Neural cell (in vitro differentiated cells): Measurements from ENCODE around the gene KMT5B. TPM values are rescaled to one million over a fixed set of nuclear protein-coding genes. Genes with fewer than 3 reads are reported as not detected.
"Not testable (repeated sequence)": the region's sequence is repeated elsewhere in the genome, so short reads cannot be mapped to it uniquely, and the experiment has no call there.

Experiments
- H2AFZ ChIP-seq: fragments of 200-600, 300-800 bp; sonication (generic), shearing (Covaris generic); 2 replicates; pipeline ENCODE4 v1.6.0; 2014; ENCODE audit warnings: low read depth, mild to moderate bottlenecking, antibody characterized with exemption, low read length, moderate library complexity
- H3F3A ChIP-seq: fragments of 200-600 bp; shearing (Covaris generic); 2 replicates; pipeline ENCODE4 v1.6.1; 2016; ENCODE audit warnings: mild to moderate bottlenecking, moderate library complexity, mixed read lengths, antibody characterized with exemption, low read length; ENCODE audit not compliant: insufficient read depth, poor library complexity, severe bottlenecking
- H3K27ac ChIP-seq: fragments of 200-600, 300-800 bp; sonication (generic), shearing (Covaris generic); 2 replicates; pipeline ENCODE4 v1.5.1; 2014; ENCODE audit warnings: mild to moderate bottlenecking, low read length, moderate library complexity
- H3K27me3 ChIP-seq: fragments of 300-800, 200-600 bp; sonication (generic), shearing (Covaris generic); 2 replicates; pipeline ENCODE4 v1.6.0; 2014; ENCODE audit warnings: mild to moderate bottlenecking, low read depth, low read length, moderate library complexity; ENCODE audit not compliant: insufficient read depth
- H3K36me3 ChIP-seq: fragments of 300-800, 200-600 bp; sonication (generic), shearing (Covaris generic); 2 replicates; pipeline ENCODE4 v1.5.1; 2014; ENCODE audit warnings: mild to moderate bottlenecking, antibody characterized with exemption, low read length, moderate library complexity; ENCODE audit not compliant: insufficient read depth
- H3K4me2 ChIP-seq: fragments of 300-800, 200-600 bp; sonication (generic), shearing (Covaris generic); 2 replicates; pipeline ENCODE4 v1.6.0; 2014; ENCODE audit warnings: mild to moderate bottlenecking, low read length
- H3K4me3 ChIP-seq: fragments of 300-800, 200-600 bp; sonication (generic), shearing (Covaris generic); 2 replicates; pipeline ENCODE4 v1.5.1; 2014; ENCODE audit warnings: mild to moderate bottlenecking, low read length, moderate library complexity
- H3K79me2 ChIP-seq: fragments of 200-600 bp; shearing (Covaris generic); replicated peaks from 2 replicates; pipeline ENCODE4 v1.6.0; 2014; ENCODE audit warnings: mild to moderate bottlenecking, low read length, moderate library complexity; ENCODE audit not compliant: insufficient read depth
- H3K9ac ChIP-seq: fragments of 300-800, 200-600 bp; sonication (generic), shearing (Covaris generic); 2 replicates; pipeline ENCODE4 v1.6.1; 2016; ENCODE audit warnings: mild to moderate bottlenecking, low read length, mixed read lengths
- H3K9me2 ChIP-seq: fragments of 200-600 bp; shearing (Covaris generic); 2 replicates; pipeline ENCODE4 v1.6.1; 2016; ENCODE audit warnings: mild to moderate bottlenecking, low read length, mixed read lengths; ENCODE audit not compliant: insufficient read depth
- H3K9me3 ChIP-seq: fragments of 200-600, 300-800 bp; sonication (generic), shearing (Covaris generic); 2 replicates; pipeline ENCODE4 v1.6.1; 2016; ENCODE audit warnings: mild to moderate bottlenecking, mixed run types, low read length, moderate library complexity, mixed read lengths
- H4K20me1 ChIP-seq: fragments of 200-600 bp; shearing (Covaris generic); 2 replicates; pipeline ENCODE4 v1.6.1; 2016; ENCODE audit warnings: mild to moderate bottlenecking, mixed run types; ENCODE audit not compliant: insufficient read depth
- CTCF ChIP-seq: fragments of 450-650 bp; IDR thresholded peaks from 2 replicates; pipeline ENCODE4 v1.5.1; 2014; ENCODE audit warnings: antibody characterized with exemption, mild to moderate bottlenecking, moderate library complexity; ENCODE audit not compliant: poor library complexity, severe bottlenecking
- EP300 ChIP-seq: fragments of 450-650 bp; conservative IDR thresholded peaks from 2 replicates; pipeline ENCODE4 v1.6.1; 2014; ENCODE audit warnings: antibody characterized with exemption, mild to moderate bottlenecking, moderate library complexity; ENCODE audit not compliant: poor library complexity, severe bottlenecking
- EZH2 ChIP-seq: fragments of 200-600, 300-800 bp; shearing (Covaris generic), sonication (generic); IDR thresholded peaks from 2 replicates; pipeline ENCODE4 v1.6.1; 2014; ENCODE audit warnings: antibody characterized with exemption, low read length, borderline replicate concordance, mild to moderate bottlenecking; ENCODE audit not compliant: insufficient read depth, poor library complexity, severe bottlenecking
- MXI1 ChIP-seq: fragments of 450-650 bp; conservative IDR thresholded peaks from 2 replicates; pipeline ENCODE4 v1.6.1; 2014; ENCODE audit warnings: antibody characterized with exemption, mild to moderate bottlenecking; ENCODE audit not compliant: poor library complexity, severe bottlenecking
- POLR2AphosphoS5 ChIP-seq: IDR thresholded peaks from 2 replicates; pipeline ENCODE4 v1.6.1; 2012
- RAD21 ChIP-seq: fragments of 450-650 bp; conservative IDR thresholded peaks from 2 replicates; pipeline ENCODE4 v1.6.1; 2014; ENCODE audit warnings: antibody characterized with exemption, mild to moderate bottlenecking, moderate library complexity
- REST ChIP-seq: IDR thresholded peaks from 2 replicates; pipeline ENCODE4 v1.6.1; 2012; ENCODE audit warnings: borderline replicate concordance
- SMC3 ChIP-seq: fragments of 450-650 bp; conservative IDR thresholded peaks from 2 replicates; pipeline ENCODE4 v1.6.1; 2014; ENCODE audit warnings: antibody characterized with exemption, mild to moderate bottlenecking, moderate library complexity; ENCODE audit not compliant: poor library complexity
- TAF1 ChIP-seq: IDR thresholded peaks from 2 replicates; pipeline ENCODE4 v1.6.1; 2012; ENCODE audit warnings: low read depth
- polyA plus RNA-seq: library from polyadenylated mRNA; depleted of rRNA; stranded (reverse); fragments of >200 nt; gene quantifications from 2 replicates; pipeline ENCODE4 v1.2.3, GENCODE V29; 2014

Gene KMT5B
- polyA plus RNA-seq, 1 donor from 2014 or later, result 107 TPM

- TF ChIP-seq SMC3, result no peak
- TF ChIP-seq TAF1, result no peak
- TF ChIP-seq MXI1, result no peak
- no peak for TF ChIP-seq CTCF
- no peak for TF ChIP-seq EZH2
- no peak for TF ChIP-seq REST
- TF ChIP-seq EP300, result no peak
- TF ChIP-seq POLR2AphosphoS5, result no peak
- TF ChIP-seq RAD21, result no peak
- no peaks in the 10 kb centered on the region for H3K9me3 ChIP-seq
- no peak overlapping the region for H3K4me2 ChIP-seq
- H3K36me3 ChIP-seq, result no peaks in the 10 kb centered on the region
- no peaks in the 10 kb centered on the region for H3K9me2 ChIP-seq
- no peaks in the 10 kb centered on the region for H4K20me1 ChIP-seq
- no peaks in the 10 kb centered on the region for H3K27me3 ChIP-seq
- H3K79me2 ChIP-seq, result no peaks in the 10 kb centered on the region
- H3K27ac ChIP-seq, result no peak overlapping the region
- H2AFZ ChIP-seq, result no peak overlapping the region
- H3F3A ChIP-seq, result no peaks in the 10 kb centered on the region
- H3K4me3 ChIP-seq, result no peak overlapping the region
- H3K9ac ChIP-seq, result no peak overlapping the region
Measured at GRCh38 chr11:68251765-68252164, 38.7 kb upstream of the KMT5B start.

- not testable (repeated sequence) for H3K9me2 ChIP-seq, H3K4me2 ChIP-seq, H3K9me3 ChIP-seq, H3K27ac ChIP-seq, H3K36me3 ChIP-seq, H3K4me3 ChIP-seq, H2AFZ ChIP-seq, H4K20me1 ChIP-seq, H3K27me3 ChIP-seq, H3K79me2 ChIP-seq, H3K9ac ChIP-seq, H3F3A ChIP-seq
Measured at GRCh38 chr11:68244912-68245311, 31.8 kb upstream of the KMT5B start.

GRCh38 chr11:68243847-68244246, 30.8 kb upstream of the KMT5B start:
- not testable (repeated sequence) for H3K9me2 ChIP-seq, H3K36me3 ChIP-seq, H3K4me2 ChIP-seq, H3K9ac ChIP-seq, H3K9me3 ChIP-seq, H3K27me3 ChIP-seq, H4K20me1 ChIP-seq, H3K27ac ChIP-seq, H2AFZ ChIP-seq, H3F3A ChIP-seq, H3K79me2 ChIP-seq, H3K4me3 ChIP-seq
